Stomach (tissue), 9 donors: ENCODE measurements around the gene EIF2A. TPM values are rescaled to one million over a fixed set of nuclear protein-coding genes. Genes with fewer than 3 reads are reported as not detected.

Experiments
- DNase-seq, 2 donors: peaks; one replicate each; pipeline versions ENCODE4 v3.0.0 to v3.0.0-alpha.2; 2013 to 2019
- H3K27ac ChIP-seq, 5 donors: fragments of 200-600 bp in 4 of 5; sonication (generic) in 4 of 5; one replicate each; pipeline ENCODE4 v1.5.1; 2013 to 2019; ENCODE audit warnings: mild to moderate bottlenecking in 1 of 5, moderate library complexity in 1 of 5
- H3K27me3 ChIP-seq, 3 donors: fragments of 200-600 bp; sonication (generic); one replicate each; pipeline ENCODE4 v1.5.1; 2017 to 2019; ENCODE audit warnings: mixed run types in 1 of 3
- H3K36me3 ChIP-seq, 4 donors: fragments of 200-600 bp; sonication (generic); 1 replicate in 3 of 4; 2 replicates in 1 of 4; pipeline ENCODE4 v1.5.1; 2016 to 2019
- H3K4me1 ChIP-seq, 4 donors: fragments of 200-600 bp; sonication (generic); one replicate each; pipeline ENCODE4 v1.5.1; 2016 to 2019
- H3K4me3 ChIP-seq, 4 donors: fragments of 200-600 bp; sonication (generic) in 3 of 4; one replicate each; pipeline ENCODE4 v1.5.1; 2016 to 2019; ENCODE audit warnings: mild to moderate bottlenecking in 1 of 4
- H3K9me3 ChIP-seq, 4 donors: fragments of 200-600 bp; sonication (generic); one replicate each; pipeline ENCODE4 v1.5.1; 2016 to 2019
- EP300 ChIP-seq: sonication (generic); formaldehyde crosslinking; IDR thresholded peaks from one replicate; pipeline ENCODE4 v1.6.1; 2017; ENCODE audit warnings: antibody characterized with exemption
- POLR2A ChIP-seq, 4 donors: fragments of 450-650 bp; IDR thresholded peaks; one replicate each; pipeline ENCODE4 v1.6.1; 2016; ENCODE audit warnings: antibody characterized with exemption in 4 of 4, control low read depth in 2 of 4, mild to moderate bottlenecking in 1 of 4, moderate library complexity in 1 of 4
- POLR2AphosphoS5 ChIP-seq, 3 donors: sonication (generic); formaldehyde crosslinking; IDR thresholded peaks; one replicate each; pipeline ENCODE4 v1.6.1; 2016; ENCODE audit warnings: antibody characterized with exemption in 3 of 3
- WGBS, 5 donors: extraction: QIAGEN DNeasy Blood & Tissue Kit in 3 of 5; methylation state at CpG; one replicate each; pipeline versions ENCODE4 v1.1.5 to v1.1.7; 2013 to 2018; 5-methylcytosine and 5-hydroxymethylcytosine counted together
- intact Hi-C: fragments of 100-400 bp; cut with DNase I; formaldehyde crosslinking; loops from one replicate; pipeline ENCODE4 v1.15.1; 2023; ENCODE audit warnings: low total_unique reads
- polyA plus RNA-seq, 3 donors: library from polyadenylated mRNA; stranded (reverse); fragments of 200-250 nt; gene quantifications; one replicate each; pipeline ENCODE4 v1.2.3, GENCODE V29; 2013
- total RNA-seq, 5 donors: library from RNA; depleted of rRNA; stranded (reverse); fragments of >200 nt; gene quantifications; one replicate each; pipeline versions ENCODE4 v1.1.0 to v1.2.3, GENCODE V29; 2014 to 2016
- TF ChIP-seq, protein P1 (sequence below), 7 experiments: fragments of 450-650 bp in 4 of 7; fragments of 200-600 bp in 3 of 7; sonication (generic) in 3 of 7; IDR thresholded peaks; one replicate each; pipeline ENCODE4 v1.5.1; 2016 to 2019; ENCODE audit warnings: antibody characterized with exemption in 7 of 7, control low read depth in 2 of 7, mild to moderate bottlenecking in 1 of 7
- donor health status: healthy with polysubstance abuse.
- donor health status: Bipolar disorder and iron deficiency.
- donor health status: healthy.

Gene EIF2A
- total and polyA plus RNA-seq, 8 donors, result 21.4 to 690 (median 124) TPM

- Histone ChIP-seq H3K36me3 (no peaks in the 10 kb centered on the region), H3K4me1 (no peaks in the 10 kb centered on the region), H3K4me3 (no peak overlapping the region), H3K9me3 (no peaks in the 10 kb centered on the region), H3K27ac (no peak overlapping the region), H3K27me3 (no peaks in the 10 kb centered on the region)
- DNase-seq, result no peak
- intact Hi-C loops, result no loop called here
- no peak for TF ChIP-seq POLR2A (IDR thresholded peaks at IDR 0.05)
- no peak for TF ChIP-seq EP300
- TF ChIP-seq, protein P1, sequence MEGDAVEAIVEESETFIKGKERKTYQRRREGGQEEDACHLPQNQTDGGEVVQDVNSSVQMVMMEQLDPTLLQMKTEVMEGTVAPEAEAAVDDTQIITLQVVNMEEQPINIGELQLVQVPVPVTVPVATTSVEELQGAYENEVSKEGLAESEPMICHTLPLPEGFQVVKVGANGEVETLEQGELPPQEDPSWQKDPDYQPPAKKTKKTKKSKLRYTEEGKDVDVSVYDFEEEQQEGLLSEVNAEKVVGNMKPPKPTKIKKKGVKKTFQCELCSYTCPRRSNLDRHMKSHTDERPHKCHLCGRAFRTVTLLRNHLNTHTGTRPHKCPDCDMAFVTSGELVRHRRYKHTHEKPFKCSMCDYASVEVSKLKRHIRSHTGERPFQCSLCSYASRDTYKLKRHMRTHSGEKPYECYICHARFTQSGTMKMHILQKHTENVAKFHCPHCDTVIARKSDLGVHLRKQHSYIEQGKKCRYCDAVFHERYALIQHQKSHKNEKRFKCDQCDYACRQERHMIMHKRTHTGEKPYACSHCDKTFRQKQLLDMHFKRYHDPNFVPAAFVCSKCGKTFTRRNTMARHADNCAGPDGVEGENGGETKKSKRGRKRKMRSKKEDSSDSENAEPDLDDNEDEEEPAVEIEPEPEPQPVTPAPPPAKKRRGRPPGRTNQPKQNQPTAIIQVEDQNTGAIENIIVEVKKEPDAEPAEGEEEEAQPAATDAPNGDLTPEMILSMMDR (IDR thresholded peaks at IDR 0.05), result no peak
- TF ChIP-seq POLR2AphosphoS5 (IDR thresholded peaks at IDR 0.05), result no peak
- WGBS, 5 donors, result 81 to 95% (median 91%) methylated on average over 3 to 4 of the region's 4 CpGs
These were observed 31.4 kb upstream of the EIF2A start for GRCh38 chr3:150515210-150515609.

DNA sequence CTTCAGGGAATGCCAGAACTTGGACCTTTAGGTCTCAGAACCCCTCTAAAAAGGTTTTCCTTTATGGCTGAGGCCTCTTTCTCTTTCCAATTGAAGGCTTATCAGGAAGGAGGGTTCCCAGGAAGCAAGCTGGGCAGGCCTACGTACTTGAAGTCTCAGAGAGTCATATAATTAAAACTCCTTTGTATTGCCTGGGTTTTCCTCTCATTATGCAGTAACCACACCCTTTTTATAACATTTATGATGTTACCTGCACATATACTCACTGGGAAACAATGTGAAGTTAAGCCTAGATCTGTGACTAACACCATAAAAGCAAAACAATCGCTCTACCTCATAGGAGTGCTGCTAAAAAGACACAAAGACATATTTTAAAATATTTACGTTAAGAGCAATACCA, 27.6 kb upstream of the EIF2A start:
- H3K4me3 ChIP-seq, result no peak overlapping the region
- no peak for DNase-seq
- no peak overlapping the region for H3K27ac ChIP-seq

GRCh38 chr3:150520408-150520807, 26.2 kb upstream of the EIF2A start:
- WGBS, 5 donors, result 77 to 88% (median 86%) methylated on average over 24 of the region's 24 CpGs
- Histone ChIP-seq H3K9me3 (no peaks in the 10 kb centered on the region), H3K4me3 (no peak overlapping the region), H3K36me3 (no peaks in the 10 kb centered on the region), H3K27me3 (no peaks in the 10 kb centered on the region), H3K4me1 (no peaks in the 10 kb centered on the region), H3K27ac (no peak overlapping the region)
- DNase-seq, result no peak
- TF ChIP-seq POLR2AphosphoS5 (IDR thresholded peaks at IDR 0.05), result no peak
- no peak for TF ChIP-seq EP300
- TF ChIP-seq POLR2A (IDR thresholded peaks at IDR 0.05), result no peak
- TF ChIP-seq, protein P1 (IDR thresholded peaks at IDR 0.05), result no peak
- intact Hi-C loops, result no loop called here

More for the DNA sequence above, 27.6 kb upstream of the EIF2A start:
- WGBS, 5 donors, result 77 to 85% (median 79%) methylated on average over 3 of the region's 3 CpGs
- intact Hi-C loops, result no loop called here
- Histone ChIP-seq H3K36me3 (no peaks in the 10 kb centered on the region), H3K27me3 (no peaks in the 10 kb centered on the region), H3K4me1 (no peaks in the 10 kb centered on the region), H3K9me3 (no peaks in the 10 kb centered on the region)
- TF ChIP-seq POLR2A (IDR thresholded peaks at IDR 0.05) (no peak), EP300 (no peak), POLR2AphosphoS5 (IDR thresholded peaks at IDR 0.05) (no peak)
- TF ChIP-seq, protein P1 (IDR thresholded peaks at IDR 0.05), result no peak

- intact Hi-C loops, result no loop called here
- no peak overlapping the region for H3K4me3 ChIP-seq
- H3K36me3 ChIP-seq, result no peaks in the 10 kb centered on the region
- WGBS, 5 donors, result 69 to 81% (median 74%) methylated on average over 2 of the region's 2 CpGs
- DNase-seq, result no peak
- TF ChIP-seq POLR2A (IDR thresholded peaks at IDR 0.05) (no peak), POLR2AphosphoS5 (IDR thresholded peaks at IDR 0.05) (no peak), EP300 (no peak)
- TF ChIP-seq, protein P1 (IDR thresholded peaks at IDR 0.05), result no peak
- no peaks in the 10 kb centered on the region for H3K27me3 ChIP-seq
- H3K27ac ChIP-seq, result no peak overlapping the region
- no peaks in the 10 kb centered on the region for H3K9me3 ChIP-seq
- no peaks in the 10 kb centered on the region for H3K4me1 ChIP-seq
These were observed 25.1 kb upstream of the EIF2A start for GRCh38 chr3:150521463-150521862.
